GM21717 (cell line): ENCODE data around the gene RAB11B.
"Not testable (repeated sequence)": the region's sequence is repeated elsewhere in the genome, so short reads cannot be mapped to it uniquely, and the experiment has no call there.

ENCODE experiments used
- ATAC-seq: cut with Tn5 transposase; IDR thresholded peaks from one replicate; pipeline ENCODE4 v1.9.1; 2021; ENCODE audit warnings: mild to moderate bottlenecking, moderate library complexity; ENCODE audit not compliant: unreplicated experiment

Gene RAB11B

GRCh38 chr19:8393192-8393870, 3.2 kb downstream of the RAB11B start:
- no peak for ATAC-seq

DNA sequence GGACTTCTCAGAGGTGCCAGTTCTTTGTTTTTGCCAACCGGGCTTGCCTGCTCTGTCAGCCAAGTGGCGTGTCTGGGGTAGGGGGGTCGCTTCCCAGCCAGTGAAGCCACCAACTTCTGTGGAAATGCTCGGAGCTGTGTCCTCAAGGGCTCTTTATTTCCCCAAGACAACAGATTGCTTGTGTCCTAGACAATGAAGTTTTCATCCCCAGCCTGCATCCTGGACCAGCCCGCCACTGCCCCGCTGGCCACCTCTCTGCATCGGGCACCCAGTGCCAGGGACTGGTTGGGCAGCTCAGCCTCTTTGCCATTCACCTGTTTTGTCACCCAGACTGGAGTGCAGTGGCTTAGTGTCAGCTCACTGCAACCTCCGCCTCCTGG, 3.7 kb downstream of the RAB11B start:
- ATAC-seq: no peak

DNA sequence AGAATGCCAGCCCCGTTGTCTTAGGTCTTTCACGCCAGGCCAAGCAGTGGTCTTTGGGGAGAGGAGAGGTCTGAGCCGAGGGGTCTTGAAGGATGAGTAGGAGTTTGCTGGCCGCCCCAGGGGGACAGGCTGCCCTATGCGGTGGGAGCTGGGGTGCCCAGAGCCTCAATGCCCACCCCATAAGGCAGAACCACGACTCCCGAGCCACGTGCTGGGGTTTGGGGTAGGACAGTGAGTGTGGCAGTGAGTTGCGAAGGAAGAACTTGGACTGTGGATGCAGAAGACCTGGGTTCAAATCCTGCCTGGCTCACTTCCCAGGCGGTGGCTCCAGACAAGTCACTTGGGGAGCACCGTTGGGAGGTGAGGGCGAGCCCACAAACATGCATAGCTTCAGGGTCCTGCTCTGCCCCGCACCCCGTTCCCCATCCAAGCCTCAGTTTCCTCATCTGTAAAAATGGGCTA, 5.5 kb downstream of the RAB11B start:
- ATAC-seq: no peak

GRCh38 chr19:8396185-8396562, 6.0 kb downstream of the RAB11B start:
- ATAC-seq: no peak

- no peak for ATAC-seq
These were observed 6.5 kb downstream of the RAB11B start for GRCh38 chr19:8396563-8397203.

GRCh38 chr19:8397271-8397670, 7.1 kb downstream of the RAB11B start:
- ATAC-seq: no peak

DNA sequence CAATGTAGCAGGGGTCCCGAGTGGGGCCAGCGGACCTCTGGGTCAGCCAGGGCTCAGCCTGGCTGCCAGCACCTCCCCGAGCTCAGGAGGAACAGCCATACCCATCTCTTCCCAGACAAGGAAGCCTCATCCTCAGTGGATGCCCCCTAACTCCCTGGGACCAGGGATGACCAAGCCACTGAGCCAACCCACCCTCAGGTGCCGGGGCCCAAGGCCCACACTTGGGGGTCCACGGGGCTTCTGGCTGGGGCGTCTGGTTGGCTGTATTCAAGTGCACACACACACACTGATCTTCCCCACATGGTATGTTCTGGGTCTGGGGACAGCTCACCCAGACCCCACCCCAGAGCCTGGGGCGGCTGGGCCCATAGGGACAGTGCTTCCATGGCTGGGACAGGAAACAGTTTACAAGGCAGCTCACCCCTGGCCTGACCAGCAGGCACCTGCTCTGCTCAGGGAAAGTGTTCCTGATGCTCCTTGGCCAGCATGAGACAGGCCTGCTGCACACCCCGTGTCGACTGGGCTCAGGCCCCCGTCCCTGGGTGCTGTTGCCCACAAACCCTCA, 7.7 kb downstream of the RAB11B start:
- no peak for ATAC-seq

GRCh38 chr19:8398311-8398771, 8.2 kb downstream of the RAB11B start:
- ATAC-seq: no peak

GRCh38 chr19:8399681-8400188, 9.6 kb downstream of the RAB11B start:
- no peak for ATAC-seq

- ATAC-seq: no peak
These were observed 11.8 kb downstream of the RAB11B start for GRCh38 chr19:8401981-8402411.

DNA sequence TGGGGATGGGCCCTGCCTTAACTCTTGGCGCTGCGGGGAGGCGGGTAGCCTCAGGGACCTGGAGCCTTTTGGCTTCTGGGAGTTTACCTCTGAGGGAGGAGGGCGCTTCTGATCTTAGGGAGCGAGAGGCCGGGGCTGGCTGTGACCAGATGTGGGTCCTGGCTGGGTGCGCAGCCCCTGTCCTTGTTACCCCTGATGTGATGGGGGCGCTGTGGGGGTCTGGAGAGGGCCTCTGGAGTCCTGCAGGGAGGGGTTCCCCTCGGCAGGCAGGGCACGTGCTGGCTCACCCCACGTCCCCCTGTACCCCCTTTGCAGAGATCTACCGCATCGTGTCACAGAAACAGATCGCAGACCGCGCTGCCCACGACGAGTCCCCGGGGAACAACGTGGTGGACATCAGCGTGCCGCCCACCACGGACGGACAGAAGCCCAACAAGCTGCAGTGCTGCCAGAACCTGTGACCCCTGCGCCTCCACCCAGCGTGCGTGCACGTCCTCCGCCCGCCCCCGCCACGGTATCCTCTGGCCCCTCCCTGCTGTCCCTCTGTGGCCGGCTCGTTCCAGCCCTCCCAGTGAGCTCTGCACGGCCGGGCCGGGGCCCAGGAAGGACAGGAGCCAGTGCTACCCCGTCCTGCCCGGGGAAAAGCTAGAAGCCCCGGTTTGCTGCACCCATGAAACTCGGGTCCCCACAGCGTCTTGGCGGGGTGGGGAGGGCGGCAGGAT, 13.1 kb downstream of the RAB11B start:
- ATAC-seq: no peak

- ATAC-seq: no peak
These were observed 13.6 kb downstream of the RAB11B start for GRCh38 chr19:8403820-8404109.

DNA sequence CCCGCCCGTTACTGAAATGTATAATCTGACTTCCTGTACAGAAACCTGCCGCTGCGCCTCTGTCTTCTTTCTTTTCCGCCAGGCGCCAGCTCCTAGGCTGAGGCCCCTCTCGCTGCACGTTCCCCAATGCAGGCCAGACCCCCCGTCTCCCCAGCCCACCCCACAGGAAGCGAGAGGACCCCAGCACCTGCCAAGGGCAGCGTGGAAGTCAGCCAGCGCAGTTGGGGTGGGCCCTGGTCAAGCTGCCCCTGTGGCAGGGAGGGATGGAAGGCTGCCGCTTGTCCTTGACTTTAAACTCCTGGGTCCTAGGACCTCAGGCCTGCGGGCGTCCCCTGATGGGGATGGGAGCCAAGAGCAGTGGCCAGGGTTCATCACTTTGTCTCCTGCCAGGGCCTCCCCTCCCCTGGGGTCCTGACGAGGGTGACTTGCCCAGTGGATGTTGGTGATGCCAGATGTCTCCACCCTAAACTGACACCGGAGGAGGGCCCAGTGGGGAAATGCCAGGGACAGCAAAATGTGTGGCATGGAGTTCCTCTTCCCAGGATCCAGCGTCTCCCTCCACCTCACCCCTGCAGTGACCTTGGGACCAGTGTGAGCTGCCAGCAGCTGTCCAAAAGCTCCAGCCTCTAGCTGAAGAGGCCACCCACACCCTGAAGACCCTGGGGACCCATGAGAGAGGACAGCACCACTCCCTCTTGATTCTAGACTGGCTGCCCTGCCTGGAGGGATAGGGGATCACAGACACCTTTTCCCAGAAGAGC, 14.4 kb downstream of the RAB11B start:
- ATAC-seq: no peak

GRCh38 chr19:8410718-8411117, 20.6 kb downstream of the RAB11B start:
- ATAC-seq: not testable (repeated sequence)

GRCh38 chr19:8412783-8413628, 22.8 kb downstream of the RAB11B start, which contains the start of gene MARCHF2:
Gene MARCHF2, plus strand, starts transcription at chr19:8413305. Its CDS starts 8,536 bp downstream, at chr19:8421841.
- peak; percentile 96 for ATAC-seq

GRCh38 chr19:8413629-8413995, 23.5 kb downstream of the RAB11B start:
- ATAC-seq: no peak

DNA sequence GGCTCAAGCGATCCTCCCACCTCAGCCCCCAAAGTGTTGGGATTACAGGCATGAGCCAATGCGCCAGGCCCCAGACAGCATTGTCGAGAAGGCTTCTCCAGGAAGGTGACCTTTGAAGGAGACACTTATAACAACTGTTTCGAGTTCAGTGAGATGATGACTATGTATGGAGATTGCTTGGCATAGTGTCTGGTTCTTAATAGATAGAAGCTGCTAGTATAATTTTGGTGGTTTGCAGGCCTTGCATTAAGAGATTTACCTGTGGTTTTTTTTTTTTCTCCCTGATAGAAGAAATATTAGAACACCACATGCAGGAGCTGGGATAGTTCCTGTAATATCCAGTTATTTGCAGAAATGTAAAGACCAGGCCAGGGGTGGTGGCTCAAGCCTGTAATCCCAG, 26.6 kb downstream of the RAB11B start:
- no peak for ATAC-seq

DNA sequence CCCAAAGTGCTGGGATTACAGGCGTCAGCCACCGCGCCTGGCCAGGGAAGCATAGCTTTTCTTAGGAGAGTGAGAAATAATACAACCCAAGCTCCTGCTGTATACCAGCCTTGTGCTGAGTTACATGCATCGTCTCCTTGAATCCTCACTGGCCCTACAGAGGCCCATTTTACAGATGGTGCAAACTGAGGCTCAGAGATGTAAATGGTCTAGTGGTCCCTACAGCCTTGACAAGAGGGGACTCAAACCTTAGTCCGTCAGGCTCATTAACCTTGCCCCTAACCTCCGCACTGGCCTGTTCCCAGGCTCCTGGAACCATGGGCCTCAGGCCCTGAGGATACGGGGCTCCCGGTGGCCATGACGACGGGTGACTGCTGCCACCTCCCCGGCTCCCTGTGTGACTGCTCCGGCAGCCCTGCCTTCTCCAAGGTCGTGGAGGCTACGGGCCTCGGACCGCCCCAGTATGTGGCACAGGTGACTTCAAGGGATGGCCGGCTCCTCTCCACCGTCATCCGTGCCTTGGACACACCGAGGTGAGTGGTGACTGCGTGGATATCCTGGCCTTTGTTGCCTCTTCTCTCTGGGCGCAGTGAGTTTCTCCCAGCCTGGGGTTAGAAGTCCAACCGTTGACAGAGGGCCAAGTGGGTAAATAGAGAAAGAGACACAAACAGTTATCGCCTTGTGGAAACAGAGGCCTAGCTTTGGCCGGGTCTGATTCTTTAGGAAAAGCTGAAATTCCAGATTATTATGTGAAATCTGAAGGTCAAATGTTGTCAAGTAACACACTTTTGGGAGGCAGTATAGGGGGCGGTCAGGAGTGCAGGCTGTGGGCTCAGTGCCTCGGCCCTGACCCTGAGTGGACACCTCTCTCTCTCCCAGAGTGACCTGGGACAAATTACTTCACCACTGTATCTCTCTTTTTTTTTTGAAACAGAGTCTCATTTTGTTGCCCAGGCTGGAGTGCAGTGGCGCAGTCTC, 31.6 kb downstream of the RAB11B start:
- no peak for ATAC-seq

DNA sequence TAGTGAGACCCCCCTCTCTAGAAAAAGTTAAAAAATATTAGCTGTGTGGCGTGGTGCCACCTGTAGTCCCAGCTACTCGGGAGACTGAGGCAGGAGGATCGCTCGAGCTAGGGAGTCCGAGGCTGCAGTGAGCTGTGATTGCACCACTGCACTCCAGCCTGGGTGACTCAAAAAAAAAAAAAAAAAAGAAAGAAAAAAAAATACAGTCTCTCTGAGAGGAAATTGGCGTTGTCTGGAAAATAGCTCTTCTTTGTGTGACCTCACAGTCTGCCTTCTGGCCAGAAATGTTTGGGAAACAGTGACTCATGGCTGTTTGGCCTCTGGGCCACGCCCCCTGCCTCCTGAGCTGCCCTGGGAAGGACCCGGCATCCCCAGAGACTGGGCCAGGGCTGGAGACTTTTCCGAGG, 33.7 kb downstream of the RAB11B start:
- ATAC-seq: no peak
